ENCODE data around the gene TSPAN18. TPM values are rescaled to one million over a fixed set of nuclear protein-coding genes. Genes with fewer than 3 reads are reported as not detected.

The TSPAN18 gene
- total and polyA plus RNA-seq, 2 donors: 2.2 to 2.6 TPM

GRCh38 chr11:44784851-44785250 lies 58.1 kb downstream of the TSPAN18 start:
- H3K9me3 ChIP-seq (ENCODE audit: control insufficient read depth in 2 of 2, insufficient read depth in 1 of 2, low read length in 1 of 2): no peaks in the 10 kb centered on the region
- H3K4me1 ChIP-seq (ENCODE audit: control insufficient read depth in 2 of 2, insufficient read depth in 2 of 2, low read length in 2 of 2): peaks cover 0 to 5% of the 10 kb centered on the region in 2 donors
- no peak overlapping the region for H3K27ac ChIP-seq (ENCODE audit: low read depth in 1 of 2, low read length in 1 of 2)
- no peaks in the 10 kb centered on the region for H3K36me3 ChIP-seq (ENCODE audit: control insufficient read depth in 2 of 2, insufficient read depth in 2 of 2, low read length in 1 of 2)
- DNase-seq (ENCODE audit: low read depth in 6 of 9, low spot score in 9 of 9): no peak
- H3K4me3 ChIP-seq (ENCODE audit: low read length in 2 of 2): no peak overlapping the region
- H3K27me3 ChIP-seq (ENCODE audit: control insufficient read depth in 2 of 2, insufficient read depth in 1 of 2, low read length in 1 of 2): peaks cover 0 to 8% of the 10 kb centered on the region in 2 donors
- 88% methylated on average over 3 of the region's 3 CpGs for WGBS

- WGBS: 83% methylated on average over 7 of the region's 7 CpGs
- H3K9me3 ChIP-seq (ENCODE audit: control insufficient read depth in 2 of 2, insufficient read depth in 1 of 2, low read length in 1 of 2): no peaks in the 10 kb centered on the region
- H3K36me3 ChIP-seq (ENCODE audit: control insufficient read depth in 2 of 2, insufficient read depth in 2 of 2, low read length in 1 of 2): no peaks in the 10 kb centered on the region
- no peak overlapping the region for H3K4me3 ChIP-seq (ENCODE audit: low read length in 2 of 2)
- peaks cover 0 to 5% of the 10 kb centered on the region in 2 donors for H3K4me1 ChIP-seq (ENCODE audit: control insufficient read depth in 2 of 2, insufficient read depth in 2 of 2, low read length in 2 of 2)
- H3K27me3 ChIP-seq (ENCODE audit: control insufficient read depth in 2 of 2, insufficient read depth in 1 of 2, low read length in 1 of 2): peaks cover 0 to 8% of the 10 kb centered on the region in 2 donors
- no peak overlapping the region for H3K27ac ChIP-seq (ENCODE audit: low read depth in 1 of 2, low read length in 1 of 2)
- no peak for DNase-seq (ENCODE audit: low read depth in 6 of 9, low spot score in 9 of 9)
Observed at GRCh38 chr11:44785856-44786607, 59.3 kb downstream of the TSPAN18 start.

- peaks cover 0 to 8% of the 10 kb centered on the region in 2 donors for H3K27me3 ChIP-seq (ENCODE audit: control insufficient read depth in 2 of 2, insufficient read depth in 1 of 2, low read length in 1 of 2)
- 96% methylated on average over 3 of the region's 3 CpGs for WGBS
- no peaks in the 10 kb centered on the region for H3K36me3 ChIP-seq (ENCODE audit: control insufficient read depth in 2 of 2, insufficient read depth in 2 of 2, low read length in 1 of 2)
- no peak overlapping the region for H3K4me3 ChIP-seq (ENCODE audit: low read length in 2 of 2)
- peaks cover 0 to 5% of the 10 kb centered on the region in 2 donors for H3K4me1 ChIP-seq (ENCODE audit: control insufficient read depth in 2 of 2, insufficient read depth in 2 of 2, low read length in 2 of 2)
- H3K9me3 ChIP-seq (ENCODE audit: control insufficient read depth in 2 of 2, insufficient read depth in 1 of 2, low read length in 1 of 2): no peaks in the 10 kb centered on the region
- DNase-seq (ENCODE audit: low read depth in 6 of 9, low spot score in 9 of 9): no peak
- no peak overlapping the region for H3K27ac ChIP-seq (ENCODE audit: low read depth in 1 of 2, low read length in 1 of 2)
Observed at GRCh38 chr11:44787070-44787469, 60.3 kb downstream of the TSPAN18 start.

GRCh38 chr11:44787981-44788380 lies 61.2 kb downstream of the TSPAN18 start:
- DNase-seq (ENCODE audit: low read depth in 6 of 9, low spot score in 9 of 9): no peak

GRCh38 chr11:44788536-44789261 lies 61.9 kb downstream of the TSPAN18 start:
- H3K36me3 ChIP-seq (ENCODE audit: control insufficient read depth in 2 of 2, insufficient read depth in 2 of 2, low read length in 1 of 2): no peaks in the 10 kb centered on the region
- no peak for DNase-seq (ENCODE audit: low read depth in 6 of 9, low spot score in 9 of 9)
- H3K9me3 ChIP-seq (ENCODE audit: control insufficient read depth in 2 of 2, insufficient read depth in 1 of 2, low read length in 1 of 2): no peaks in the 10 kb centered on the region
- 31% methylated on average over 18 of the region's 18 CpGs for WGBS
- H3K27ac ChIP-seq (ENCODE audit: low read depth in 1 of 2, low read length in 1 of 2): no peak overlapping the region
- H3K27me3 ChIP-seq (ENCODE audit: control insufficient read depth in 2 of 2, insufficient read depth in 1 of 2, low read length in 1 of 2): peaks cover 0 to 6% of the 10 kb centered on the region in 2 donors
- no peak overlapping the region for H3K4me3 ChIP-seq (ENCODE audit: low read length in 2 of 2)
- peaks cover 0 to 5% of the 10 kb centered on the region in 2 donors for H3K4me1 ChIP-seq (ENCODE audit: control insufficient read depth in 2 of 2, insufficient read depth in 2 of 2, low read length in 2 of 2)

More at GRCh38 chr11:44787981-44788380, 61.2 kb downstream of the TSPAN18 start:
- Histone ChIP-seq H3K36me3 (ENCODE audit: control insufficient read depth in 2 of 2, insufficient read depth in 2 of 2, low read length in 1 of 2) (no peaks in the 10 kb centered on the region), H3K9me3 (ENCODE audit: control insufficient read depth in 2 of 2, insufficient read depth in 1 of 2, low read length in 1 of 2) (no peaks in the 10 kb centered on the region), H3K4me1 (ENCODE audit: control insufficient read depth in 2 of 2, insufficient read depth in 2 of 2, low read length in 2 of 2) (peaks cover 0 to 5% of the 10 kb centered on the region in 2 donors), H3K27ac (ENCODE audit: low read depth in 1 of 2, low read length in 1 of 2) (no peak overlapping the region), H3K27me3 (ENCODE audit: control insufficient read depth in 2 of 2, insufficient read depth in 1 of 2, low read length in 1 of 2) (peaks cover 0 to 8% of the 10 kb centered on the region in 2 donors), H3K4me3 (ENCODE audit: low read length in 2 of 2) (no peak overlapping the region)
- 96% methylated on average over 9 of the region's 9 CpGs for WGBS

GRCh38 chr11:44789496-44789895 lies 62.7 kb downstream of the TSPAN18 start:
- H3K27ac ChIP-seq (ENCODE audit: low read depth in 1 of 2, low read length in 1 of 2): no peak overlapping the region

GRCh38 chr11:44790211-44790610 lies 63.4 kb downstream of the TSPAN18 start:
- 92% methylated on average over 10 of the region's 10 CpGs for WGBS
- H3K27ac ChIP-seq (ENCODE audit: low read depth in 1 of 2, low read length in 1 of 2): no peak overlapping the region
- no peak overlapping the region for H3K4me3 ChIP-seq (ENCODE audit: low read length in 2 of 2)
- H3K27me3 ChIP-seq (ENCODE audit: control insufficient read depth in 2 of 2, insufficient read depth in 1 of 2, low read length in 1 of 2): peaks cover 0 to 5% of the 10 kb centered on the region in 2 donors
- H3K36me3 ChIP-seq (ENCODE audit: control insufficient read depth in 2 of 2, insufficient read depth in 2 of 2, low read length in 1 of 2): no peaks in the 10 kb centered on the region
- no peaks in the 10 kb centered on the region for H3K9me3 ChIP-seq (ENCODE audit: control insufficient read depth in 2 of 2, insufficient read depth in 1 of 2, low read length in 1 of 2)
- DNase-seq (ENCODE audit: low read depth in 6 of 9, low spot score in 9 of 9): no peak
- H3K4me1 ChIP-seq (ENCODE audit: control insufficient read depth in 2 of 2, insufficient read depth in 2 of 2, low read length in 2 of 2): peaks cover 0 to 5% of the 10 kb centered on the region in 2 donors

More at GRCh38 chr11:44789496-44789895, 62.7 kb downstream of the TSPAN18 start:
- DNase-seq (ENCODE audit: low read depth in 6 of 9, low spot score in 9 of 9): no peak
- peaks cover 0 to 5% of the 10 kb centered on the region in 2 donors for H3K27me3 ChIP-seq (ENCODE audit: control insufficient read depth in 2 of 2, insufficient read depth in 1 of 2, low read length in 1 of 2)
- peaks cover 0 to 5% of the 10 kb centered on the region in 2 donors for H3K4me1 ChIP-seq (ENCODE audit: control insufficient read depth in 2 of 2, insufficient read depth in 2 of 2, low read length in 2 of 2)
- no peaks in the 10 kb centered on the region for H3K36me3 ChIP-seq (ENCODE audit: control insufficient read depth in 2 of 2, insufficient read depth in 2 of 2, low read length in 1 of 2)
- no peak overlapping the region for H3K4me3 ChIP-seq (ENCODE audit: low read length in 2 of 2)
- WGBS: 58% methylated on average over 3 of the region's 3 CpGs
- no peaks in the 10 kb centered on the region for H3K9me3 ChIP-seq (ENCODE audit: control insufficient read depth in 2 of 2, insufficient read depth in 1 of 2, low read length in 1 of 2)

- Histone ChIP-seq H3K27ac (ENCODE audit: low read depth in 1 of 2, low read length in 1 of 2) (no peak overlapping the region), H3K4me3 (ENCODE audit: low read length in 2 of 2) (no peak overlapping the region), H3K27me3 (ENCODE audit: control insufficient read depth in 2 of 2, insufficient read depth in 1 of 2, low read length in 1 of 2) (peaks cover 0 to 3% of the 10 kb centered on the region in 2 donors), H3K4me1 (ENCODE audit: control insufficient read depth in 2 of 2, insufficient read depth in 2 of 2, low read length in 2 of 2) (peaks cover 0 to 5% of the 10 kb centered on the region in 2 donors), H3K9me3 (ENCODE audit: control insufficient read depth in 2 of 2, insufficient read depth in 1 of 2, low read length in 1 of 2) (no peaks in the 10 kb centered on the region), H3K36me3 (ENCODE audit: control insufficient read depth in 2 of 2, insufficient read depth in 2 of 2, low read length in 1 of 2) (no peaks in the 10 kb centered on the region)
- DNase-seq (ENCODE audit: low read depth in 6 of 9, low spot score in 9 of 9): no peak
- WGBS: 97% methylated on average over 13 of the region's 13 CpGs
Observed at GRCh38 chr11:44791316-44791925, 64.7 kb downstream of the TSPAN18 start.

- WGBS: 96% methylated on average over 8 of the region's 8 CpGs
- no peak for DNase-seq (ENCODE audit: low read depth in 6 of 9, low spot score in 9 of 9)
Observed at GRCh38 chr11:44792171-44792570, 65.4 kb downstream of the TSPAN18 start.

More at GRCh38 chr11:44792171-44792570, 65.4 kb downstream of the TSPAN18 start:
- Histone ChIP-seq H3K4me1 (ENCODE audit: control insufficient read depth in 2 of 2, insufficient read depth in 2 of 2, low read length in 2 of 2) (peaks cover 0 to 5% of the 10 kb centered on the region in 2 donors), H3K27me3 (ENCODE audit: control insufficient read depth in 2 of 2, insufficient read depth in 1 of 2, low read length in 1 of 2) (peaks cover 0 to 3% of the 10 kb centered on the region in 2 donors), H3K9me3 (ENCODE audit: control insufficient read depth in 2 of 2, insufficient read depth in 1 of 2, low read length in 1 of 2) (no peaks in the 10 kb centered on the region), H3K27ac (ENCODE audit: low read depth in 1 of 2, low read length in 1 of 2) (no peak overlapping the region), H3K36me3 (ENCODE audit: control insufficient read depth in 2 of 2, insufficient read depth in 2 of 2, low read length in 1 of 2) (no peaks in the 10 kb centered on the region), H3K4me3 (ENCODE audit: low read length in 2 of 2) (no peak overlapping the region)

Measured in thymus (tissue), 11 donors.